BJ (cell line): ENCODE measurements around the gene PLXDC1. TPM values are rescaled to one million over a fixed set of nuclear protein-coding genes. Genes with fewer than 3 reads are reported as not detected.

Experiments
- CTCF ChIA-PET: fragments of 350-600 bp; formaldehyde crosslinking; extraction: SDS; loops from one replicate; lab custom pipeline; 2021; ENCODE audit warnings: antibody characterized with exemption, inconsistent platforms; lab: Yijun Ruan, JAX
- POLR2A ChIA-PET: fragments of 300-600 bp; sonication (Branson Sonifier 250); formaldehyde crosslinking; extraction: SDS; loops from one replicate; lab custom pipeline; 2021; ENCODE audit warnings: antibody characterized with exemption; lab: Charles Lee
- DNase-seq: peaks from one replicate; pipeline ENCODE4 v3.0.0-alpha.2; 2011; ENCODE audit warnings: low read depth
- H3K27me3 ChIP-seq: 2 replicates; pipeline ENCODE4 v1.6.0; 2011; ENCODE audit warnings: low read length; ENCODE audit not compliant: control insufficient read depth, insufficient read depth
- H3K36me3 ChIP-seq: 2 replicates; pipeline ENCODE4 v1.5.1; 2011; ENCODE audit warnings: low read length; ENCODE audit not compliant: control insufficient read depth, insufficient read depth
- H3K4me3 ChIP-seq: 2 replicates; pipeline ENCODE4 v1.5.1; 2011; ENCODE audit warnings: low read depth, mild to moderate bottlenecking, control low read depth, low read length
- CTCF ChIP-seq: IDR thresholded peaks from 2 replicates; pipeline ENCODE4 v1.5.1; 2011; ENCODE audit warnings: low read depth, mild to moderate bottlenecking, control low read depth, inconsistent platforms, low read length, moderate library complexity; ENCODE audit not compliant: insufficient read depth
- polyA plus RNA-seq: library from polyadenylated mRNA; depleted of rRNA; stranded (reverse); fragments of >200 nt; gene quantifications from 2 replicates; pipeline ENCODE4 v1.2.3, GENCODE V29; 2011

The PLXDC1 gene
- polyA plus RNA-seq, 1 experiment = 5.0 TPM

GRCh38 chr17:39092692-39093230 is 58.7 kb downstream of the PLXDC1 start:
- POLR2A ChIA-PET = interaction anchor here (0.5 kb wide), 1 partner anchor 11 kb away, joined by 8 read pairs; no protein-coding TSS in a partner anchor
- Histone ChIP-seq H3K27me3 (peaks cover 15% of the 10 kb centered on the region), H3K4me3 (no peak overlapping the region), H3K36me3 (no peaks in the 10 kb centered on the region)
- no peak for DNase-seq
- CTCF ChIA-PET = no interaction called here
- TF ChIP-seq CTCF = no peak

GRCh38 chr17:39090908-39091665 is 60.4 kb downstream of the PLXDC1 start:
- no peak for DNase-seq
- POLR2A ChIA-PET = no interaction called here
- no peak overlapping the region for H3K4me3 ChIP-seq
- H3K27me3 ChIP-seq = peaks cover 12% of the 10 kb centered on the region
- no peaks in the 10 kb centered on the region for H3K36me3 ChIP-seq
- CTCF ChIA-PET = interaction anchor here (1.3 kb wide), 1 partner anchor 108 kb away, joined by 3 read pairs; no protein-coding TSS in a partner anchor
- TF ChIP-seq CTCF = no peak

DNA sequence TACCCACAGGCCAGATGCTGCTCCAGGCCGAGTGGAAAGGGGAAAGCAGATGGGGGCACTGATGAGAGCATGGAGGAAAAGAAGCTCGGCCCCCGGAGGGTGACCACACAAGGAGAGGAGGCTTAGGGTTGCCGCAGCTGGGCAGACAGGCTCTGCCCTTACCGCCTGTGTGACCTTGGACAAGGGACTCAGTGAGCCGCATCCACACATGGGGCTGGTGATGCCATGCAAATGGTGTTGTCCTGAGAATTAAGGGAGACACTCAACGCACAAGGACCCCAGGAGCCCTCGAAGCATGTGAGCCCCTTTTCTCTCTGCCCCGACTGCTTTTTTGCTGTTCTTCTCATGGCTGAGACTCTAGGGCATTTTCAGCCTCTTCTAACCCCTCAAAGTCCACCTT is 61.0 kb downstream of the PLXDC1 start:
- no peak for TF ChIP-seq CTCF
- ChIA-PET POLR2A (no interaction called here), CTCF (no interaction called here)
- peaks cover 12% of the 10 kb centered on the region for H3K27me3 ChIP-seq
- no peak for DNase-seq
- H3K36me3 ChIP-seq = no peaks in the 10 kb centered on the region
- no peak overlapping the region for H3K4me3 ChIP-seq

GRCh38 chr17:39084558-39084957 is 66.9 kb downstream of the PLXDC1 start:
- ChIA-PET CTCF (interaction anchor here (1.2 kb wide), 1 partner anchor 10 kb away, joined by 4 read pairs; no protein-coding TSS in a partner anchor), POLR2A (no interaction called here)
- Histone ChIP-seq H3K27me3 (peaks cover 18% of the 10 kb centered on the region), H3K36me3 (no peaks in the 10 kb centered on the region), H3K4me3 (no peak overlapping the region)
- no peak for DNase-seq
- TF ChIP-seq CTCF = no peak

DNA sequence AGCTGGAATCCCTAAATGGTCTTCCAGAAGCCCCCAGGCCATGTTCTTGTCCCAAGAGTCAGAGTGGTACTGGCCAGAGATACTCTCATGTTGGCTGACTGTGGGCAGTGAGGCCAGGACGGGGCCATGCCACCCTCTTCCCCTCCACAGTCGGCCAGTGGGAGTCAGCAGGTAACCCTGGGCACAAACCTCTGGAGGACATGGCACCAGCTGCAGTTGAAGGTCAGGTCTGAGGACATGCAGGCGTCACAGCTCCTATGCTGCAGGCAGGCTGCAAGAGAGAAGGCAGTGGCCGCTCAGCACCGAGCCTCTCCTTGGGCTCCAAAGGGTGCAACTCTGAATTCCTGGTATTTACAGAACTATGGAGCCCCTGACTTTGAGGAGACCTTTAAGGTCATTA is 68.2 kb downstream of the PLXDC1 start:
- no peak for DNase-seq
- Histone ChIP-seq H3K36me3 (no peaks in the 10 kb centered on the region), H3K4me3 (no peak overlapping the region), H3K27me3 (peaks cover 20% of the 10 kb centered on the region)
- POLR2A ChIA-PET = no interaction called here
- CTCF ChIA-PET = no interaction called here
- TF ChIP-seq CTCF = no peak
